ENCODE measurements around the gene PHC2.

DNA sequence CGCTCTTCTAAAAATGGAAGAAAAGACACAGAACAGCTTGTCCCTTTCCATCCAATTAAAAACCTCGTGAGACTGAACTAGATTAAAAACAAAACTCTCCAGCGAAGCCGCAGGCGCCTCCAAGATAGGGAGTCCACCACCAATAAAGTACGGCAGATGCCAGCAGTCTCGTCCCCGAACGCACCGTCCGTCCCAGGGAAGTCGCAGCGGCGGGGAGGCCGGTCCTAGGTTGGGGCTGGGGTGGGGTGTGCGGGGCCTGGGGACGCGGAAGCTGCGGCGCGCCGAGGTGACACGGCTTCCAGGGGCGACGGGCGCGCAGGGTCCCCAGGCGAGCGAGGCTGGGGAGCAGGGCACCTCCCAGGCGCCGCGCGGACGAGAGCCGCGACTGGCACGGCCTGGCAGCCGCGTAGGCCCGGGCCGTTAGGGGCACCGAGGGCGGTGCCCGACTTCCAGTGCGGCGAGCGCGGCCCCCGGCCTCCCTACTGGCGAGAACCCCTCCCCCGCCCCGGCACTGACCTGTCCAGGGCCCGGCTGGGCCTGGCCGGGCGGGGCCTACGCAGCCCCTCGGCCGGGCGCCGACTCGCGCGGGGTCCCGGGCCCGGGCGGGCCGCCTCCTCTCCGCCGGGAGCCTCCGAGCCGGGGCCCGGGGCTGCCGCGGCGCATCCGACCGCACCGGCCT is 81.7 kb downstream of the PHC2 start:
- TF ChIP-seq RAD21 (conservative IDR thresholded peaks at IDR 0.05) (no peak), POLR2AphosphoS5 (IDR thresholded peaks at IDR 0.05) (peak; percentile 12), SMC3 (conservative IDR thresholded peaks at IDR 0.05; ENCODE audit: poor library complexity) (no peak), MXI1 (conservative IDR thresholded peaks at IDR 0.05; ENCODE audit: poor library complexity, severe bottlenecking) (peak; percentile 12), TAF1 (IDR thresholded peaks at IDR 0.05; ENCODE audit: low read depth) (no peak)
- TF ChIP-seq, protein P1, sequence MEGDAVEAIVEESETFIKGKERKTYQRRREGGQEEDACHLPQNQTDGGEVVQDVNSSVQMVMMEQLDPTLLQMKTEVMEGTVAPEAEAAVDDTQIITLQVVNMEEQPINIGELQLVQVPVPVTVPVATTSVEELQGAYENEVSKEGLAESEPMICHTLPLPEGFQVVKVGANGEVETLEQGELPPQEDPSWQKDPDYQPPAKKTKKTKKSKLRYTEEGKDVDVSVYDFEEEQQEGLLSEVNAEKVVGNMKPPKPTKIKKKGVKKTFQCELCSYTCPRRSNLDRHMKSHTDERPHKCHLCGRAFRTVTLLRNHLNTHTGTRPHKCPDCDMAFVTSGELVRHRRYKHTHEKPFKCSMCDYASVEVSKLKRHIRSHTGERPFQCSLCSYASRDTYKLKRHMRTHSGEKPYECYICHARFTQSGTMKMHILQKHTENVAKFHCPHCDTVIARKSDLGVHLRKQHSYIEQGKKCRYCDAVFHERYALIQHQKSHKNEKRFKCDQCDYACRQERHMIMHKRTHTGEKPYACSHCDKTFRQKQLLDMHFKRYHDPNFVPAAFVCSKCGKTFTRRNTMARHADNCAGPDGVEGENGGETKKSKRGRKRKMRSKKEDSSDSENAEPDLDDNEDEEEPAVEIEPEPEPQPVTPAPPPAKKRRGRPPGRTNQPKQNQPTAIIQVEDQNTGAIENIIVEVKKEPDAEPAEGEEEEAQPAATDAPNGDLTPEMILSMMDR (IDR thresholded peaks at IDR 0.05; ENCODE audit: poor library complexity, severe bottlenecking), result no peak
- TF ChIP-seq, protein P2, sequence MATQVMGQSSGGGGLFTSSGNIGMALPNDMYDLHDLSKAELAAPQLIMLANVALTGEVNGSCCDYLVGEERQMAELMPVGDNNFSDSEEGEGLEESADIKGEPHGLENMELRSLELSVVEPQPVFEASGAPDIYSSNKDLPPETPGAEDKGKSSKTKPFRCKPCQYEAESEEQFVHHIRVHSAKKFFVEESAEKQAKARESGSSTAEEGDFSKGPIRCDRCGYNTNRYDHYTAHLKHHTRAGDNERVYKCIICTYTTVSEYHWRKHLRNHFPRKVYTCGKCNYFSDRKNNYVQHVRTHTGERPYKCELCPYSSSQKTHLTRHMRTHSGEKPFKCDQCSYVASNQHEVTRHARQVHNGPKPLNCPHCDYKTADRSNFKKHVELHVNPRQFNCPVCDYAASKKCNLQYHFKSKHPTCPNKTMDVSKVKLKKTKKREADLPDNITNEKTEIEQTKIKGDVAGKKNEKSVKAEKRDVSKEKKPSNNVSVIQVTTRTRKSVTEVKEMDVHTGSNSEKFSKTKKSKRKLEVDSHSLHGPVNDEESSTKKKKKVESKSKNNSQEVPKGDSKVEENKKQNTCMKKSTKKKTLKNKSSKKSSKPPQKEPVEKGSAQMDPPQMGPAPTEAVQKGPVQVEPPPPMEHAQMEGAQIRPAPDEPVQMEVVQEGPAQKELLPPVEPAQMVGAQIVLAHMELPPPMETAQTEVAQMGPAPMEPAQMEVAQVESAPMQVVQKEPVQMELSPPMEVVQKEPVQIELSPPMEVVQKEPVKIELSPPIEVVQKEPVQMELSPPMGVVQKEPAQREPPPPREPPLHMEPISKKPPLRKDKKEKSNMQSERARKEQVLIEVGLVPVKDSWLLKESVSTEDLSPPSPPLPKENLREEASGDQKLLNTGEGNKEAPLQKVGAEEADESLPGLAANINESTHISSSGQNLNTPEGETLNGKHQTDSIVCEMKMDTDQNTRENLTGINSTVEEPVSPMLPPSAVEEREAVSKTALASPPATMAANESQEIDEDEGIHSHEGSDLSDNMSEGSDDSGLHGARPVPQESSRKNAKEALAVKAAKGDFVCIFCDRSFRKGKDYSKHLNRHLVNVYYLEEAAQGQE (IDR thresholded peaks at IDR 0.05; ENCODE audit: borderline replicate concordance), result no peak

Measured in neural cell (in vitro differentiated cells).